ENCODE data around the gene KCNN4. TPM values are rescaled to one million over a fixed set of nuclear protein-coding genes. Genes with fewer than 3 reads are reported as not detected.
A peak's percentile ranks its signal among the peaks of the same experiment; 100 is the strongest.
"Not testable (repeated sequence)": the region's sequence is repeated elsewhere in the genome, so short reads cannot be mapped to it uniquely, and the experiment has no call there.

The KCNN4 gene
- total and polyA plus RNA-seq, 7 donors, result 0.71 to 48.7 (median 3.3) TPM

DNA sequence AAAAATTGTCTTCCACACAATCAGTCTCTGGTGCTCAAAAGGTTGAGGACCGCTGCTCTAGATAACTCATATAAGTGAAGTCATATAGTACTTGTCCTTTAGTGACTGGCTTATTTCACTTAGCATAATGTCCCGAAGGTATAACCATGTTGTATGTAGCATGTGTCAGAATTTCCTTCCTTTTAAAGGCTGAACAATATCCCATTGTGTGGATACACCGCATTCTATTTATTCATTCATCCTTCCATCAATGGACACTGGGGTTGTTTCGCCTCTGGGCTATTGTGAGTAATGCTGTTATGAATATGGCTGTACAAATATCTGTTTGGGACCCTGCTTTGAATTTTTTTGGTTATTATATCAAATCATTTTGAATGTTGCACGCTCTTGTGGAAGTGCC, 26.1 kb upstream of the KCNN4 start:
- DNase-seq, result no peak
- WGBS, 2 donors, result 77 to 82% methylated on average over 5 of the region's 5 CpGs
- Histone ChIP-seq H3K4me3 (no peak overlapping the region), H3K4me1 (no peaks in the 10 kb centered on the region), H3K36me3 (no peaks in the 10 kb centered on the region), H3K27me3 (peaks cover 0 to 9% (median 0%) of the 10 kb centered on the region in 3 donors), H3K9me3 (no peaks in the 10 kb centered on the region), H3K27ac (no peak overlapping the region)
- no peak for TF ChIP-seq POLR2AphosphoS5 (IDR thresholded peaks at IDR 0.05)
- TF ChIP-seq, protein P1, sequence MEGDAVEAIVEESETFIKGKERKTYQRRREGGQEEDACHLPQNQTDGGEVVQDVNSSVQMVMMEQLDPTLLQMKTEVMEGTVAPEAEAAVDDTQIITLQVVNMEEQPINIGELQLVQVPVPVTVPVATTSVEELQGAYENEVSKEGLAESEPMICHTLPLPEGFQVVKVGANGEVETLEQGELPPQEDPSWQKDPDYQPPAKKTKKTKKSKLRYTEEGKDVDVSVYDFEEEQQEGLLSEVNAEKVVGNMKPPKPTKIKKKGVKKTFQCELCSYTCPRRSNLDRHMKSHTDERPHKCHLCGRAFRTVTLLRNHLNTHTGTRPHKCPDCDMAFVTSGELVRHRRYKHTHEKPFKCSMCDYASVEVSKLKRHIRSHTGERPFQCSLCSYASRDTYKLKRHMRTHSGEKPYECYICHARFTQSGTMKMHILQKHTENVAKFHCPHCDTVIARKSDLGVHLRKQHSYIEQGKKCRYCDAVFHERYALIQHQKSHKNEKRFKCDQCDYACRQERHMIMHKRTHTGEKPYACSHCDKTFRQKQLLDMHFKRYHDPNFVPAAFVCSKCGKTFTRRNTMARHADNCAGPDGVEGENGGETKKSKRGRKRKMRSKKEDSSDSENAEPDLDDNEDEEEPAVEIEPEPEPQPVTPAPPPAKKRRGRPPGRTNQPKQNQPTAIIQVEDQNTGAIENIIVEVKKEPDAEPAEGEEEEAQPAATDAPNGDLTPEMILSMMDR (IDR thresholded peaks at IDR 0.05), result no peak
- TF ChIP-seq EP300 (IDR thresholded peaks at IDR 0.05), result no peak
- no peak for TF ChIP-seq POLR2A (IDR thresholded peaks at IDR 0.05)
- intact Hi-C loops (cut with DNase I), result no loop called here

DNA sequence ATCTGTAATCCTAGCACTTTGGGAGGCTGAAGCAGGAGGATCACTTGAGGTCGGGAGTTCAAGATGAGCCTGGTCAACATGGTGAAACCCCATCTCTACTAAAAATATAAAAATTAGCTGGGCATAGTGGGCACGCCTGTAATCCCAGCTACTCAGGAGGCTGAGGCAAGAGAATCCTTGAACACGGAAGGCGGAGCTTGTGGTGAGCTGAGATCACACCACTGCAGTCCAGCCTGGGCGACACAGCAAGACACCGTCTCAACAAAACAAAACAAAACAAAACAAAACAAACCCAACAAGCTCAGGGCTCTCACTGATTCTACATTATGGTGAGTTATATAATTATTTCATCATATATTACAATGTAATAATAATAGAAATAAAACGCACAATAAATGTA, 25.6 kb upstream of the KCNN4 start:
- intact Hi-C loops (cut with DNase I); H3K36me3 ChIP-seq; DNase-seq; H3K4me1 ChIP-seq; H3K27me3 ChIP-seq; H3K9me3 ChIP-seq; H3K4me3 ChIP-seq; H3K27ac ChIP-seq: not testable (repeated sequence)
- 86 to 92% methylated on average over 7 of the region's 7 CpGs for WGBS, 2 donors

DNA sequence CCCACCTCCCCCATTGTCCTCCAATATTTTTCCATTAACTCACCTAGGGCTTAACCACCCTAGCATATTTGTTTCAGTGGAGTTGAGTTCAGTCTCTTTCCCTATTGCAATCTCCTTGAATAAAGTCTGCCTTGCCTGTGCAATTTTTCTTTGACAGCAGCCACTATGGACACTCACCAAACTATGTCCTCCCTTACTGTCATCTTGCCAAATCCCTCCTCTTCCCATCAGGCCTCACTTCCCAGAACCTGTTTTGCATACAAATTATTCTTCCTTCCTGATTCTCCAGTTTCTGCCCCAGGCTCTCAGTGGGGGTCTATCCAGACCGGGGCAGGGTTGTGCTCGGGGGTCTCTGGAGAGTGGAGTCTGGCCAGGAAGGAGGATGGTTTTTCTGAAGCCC, 23.7 kb upstream of the KCNN4 start:
- Histone ChIP-seq H3K4me3 (no peak overlapping the region), H3K9me3 (no peaks in the 10 kb centered on the region), H3K4me1 (no peaks in the 10 kb centered on the region), H3K27me3 (peaks cover 0 to 13% (median 0%) of the 10 kb centered on the region in 3 donors), H3K27ac (no peak overlapping the region), H3K36me3 (no peaks in the 10 kb centered on the region)
- intact Hi-C loops (cut with DNase I), result no loop called here
- 69 to 78% methylated on average over 2 of the region's 2 CpGs for WGBS, 2 donors
- TF ChIP-seq, protein P1 (IDR thresholded peaks at IDR 0.05), result no peak
- no peak for TF ChIP-seq POLR2AphosphoS5 (IDR thresholded peaks at IDR 0.05)
- TF ChIP-seq POLR2A (IDR thresholded peaks at IDR 0.05), result no peak
- DNase-seq, result no peak

DNA sequence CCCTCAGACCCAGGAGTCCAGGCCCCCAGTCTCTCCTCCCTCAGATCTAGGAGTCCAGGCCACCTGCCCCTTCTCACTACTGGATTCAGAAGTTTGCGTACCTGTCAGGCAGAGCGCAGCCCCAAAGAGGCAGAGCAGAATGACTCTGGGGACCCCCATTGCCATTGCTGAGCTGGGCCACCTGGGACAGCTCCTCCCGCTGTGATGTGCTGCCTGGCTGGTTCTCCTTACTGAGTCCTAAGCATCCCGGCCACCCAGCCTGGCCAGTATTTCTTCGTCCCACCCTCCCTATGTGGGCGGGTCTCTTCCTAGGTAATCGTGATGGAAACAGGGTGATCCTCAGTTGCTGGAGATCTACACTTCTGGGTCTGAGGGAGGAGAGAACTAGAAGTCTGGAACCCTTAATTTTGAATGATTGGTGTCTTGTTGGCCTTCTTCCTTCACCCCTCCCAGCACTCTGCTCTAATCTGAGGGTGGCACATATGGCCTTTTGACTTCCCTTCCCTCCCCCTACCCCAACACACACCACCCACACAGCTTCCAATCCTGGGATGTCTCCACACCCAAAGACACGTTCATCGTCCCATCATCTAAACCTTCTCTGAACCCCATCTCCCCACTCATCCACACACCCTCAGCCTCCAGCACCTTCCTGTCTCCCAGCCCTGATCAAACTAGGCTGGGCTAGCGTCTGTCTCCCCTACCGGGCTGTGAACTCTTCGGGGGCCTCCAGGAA, 21.6 kb upstream of the KCNN4 start, which contains the start of gene LYPD5:
Gene LYPD5 (minus strand): TSS at position 232 of the 736 bp plus-strand sequence. CDS start 67 bp downstream, at position 165.
- Histone ChIP-seq H3K27me3 (peaks cover 8 to 28% (median 15%) of the 10 kb centered on the region in 3 donors), H3K9me3 (no peaks in the 10 kb centered on the region), H3K4me3 (no peak within 1 kb of the TSS), H3K36me3 (no peaks in the 10 kb centered on the region), H3K4me1 (peaks cover 0 to 13% (median 11%) of the 10 kb centered on the region in 4 donors), H3K27ac (no peak within 1 kb of the TSS)
- intact Hi-C loops (cut with DNase I), result no loop called here
- no peak for DNase-seq
- WGBS, 2 donors, result 67 to 73% methylated on average over 12 of the region's 12 CpGs
- TF ChIP-seq POLR2AphosphoS5 (IDR thresholded peaks at IDR 0.05) (no peak), POLR2A (IDR thresholded peaks at IDR 0.05) (no peak), EP300 (IDR thresholded peaks at IDR 0.05) (no peak)
- TF ChIP-seq, protein P1 (IDR thresholded peaks at IDR 0.05), result no peak

DNA sequence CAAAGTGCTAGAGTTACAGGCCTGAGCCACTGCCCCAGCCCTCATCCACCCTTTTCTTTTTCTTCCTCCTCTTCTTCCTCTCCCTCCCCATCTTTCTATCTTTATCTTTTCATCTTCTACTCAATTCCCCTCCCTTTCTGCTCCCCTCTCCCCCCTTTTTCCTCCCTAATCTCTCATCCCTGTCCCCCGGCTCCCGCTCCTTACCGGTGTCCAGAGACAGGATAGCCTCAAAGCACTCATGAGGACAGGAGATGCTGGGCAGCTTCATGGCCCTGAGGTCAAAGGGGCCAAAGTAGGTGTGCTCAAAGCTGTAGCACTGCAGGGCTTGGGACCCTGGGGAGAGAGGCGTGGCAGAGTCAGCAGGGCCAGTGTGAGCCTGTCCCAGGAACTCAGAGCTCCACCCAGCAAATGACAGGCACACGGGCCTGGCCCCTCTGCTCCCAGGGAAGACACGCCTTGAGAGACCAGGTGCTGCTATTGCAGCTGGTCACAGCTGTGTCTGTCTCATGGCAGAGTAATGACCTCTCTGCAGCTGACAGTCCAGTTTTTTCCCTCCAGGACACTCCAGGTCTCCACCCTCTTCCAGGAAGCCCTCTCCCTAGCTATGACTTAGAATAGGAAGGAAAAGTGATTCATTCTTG, 18.8 kb upstream of the KCNN4 start:
- Histone ChIP-seq H3K27ac (no peak overlapping the region), H3K27me3 (peaks cover 8 to 46% (median 28%) of the 10 kb centered on the region in 3 donors), H3K36me3 (no peaks in the 10 kb centered on the region), H3K9me3 (peaks cover 0 to 1% (median 0%) of the 10 kb centered on the region in 4 donors), H3K4me1 (peaks cover 0 to 13% (median 11%) of the 10 kb centered on the region in 4 donors), H3K4me3 (no peak overlapping the region)
- 45 to 63% methylated on average over 6 of the region's 6 CpGs for WGBS, 2 donors
- intact Hi-C loops (cut with DNase I), result no loop called here
- no peak for DNase-seq
- TF ChIP-seq POLR2A (IDR thresholded peaks at IDR 0.05), result no peak
- TF ChIP-seq, protein P1 (IDR thresholded peaks at IDR 0.05), result no peak
- no peak for TF ChIP-seq EP300 (IDR thresholded peaks at IDR 0.05)
- peak in 1 of 4 donors; percentile 34 for TF ChIP-seq POLR2AphosphoS5 (IDR thresholded peaks at IDR 0.05)

Data from sigmoid colon (tissue), 7 donors.